IMR-90 (cell line): ENCODE measurements around the gene SRGAP3. TPM values are rescaled to one million over a fixed set of nuclear protein-coding genes. Genes with fewer than 3 reads are reported as not detected.
A peak's percentile ranks its signal among the peaks of the same experiment; 100 is the strongest.

Source experiments
- ATAC-seq: fragments of 200-7000 bp; cut with Tn5 transposase; 2 replicates; pipeline ENCODE4 v1.9.1; 2020; ENCODE audit warnings: low read depth, mild to moderate bottlenecking, moderate library complexity
- BruUV-seq: library from RNA; stranded (reverse); fragments of 400-500 nt; replicated peaks from 2 replicates; lab custom pipeline; 2021; lab: Mats Ljungman, UMichigan
- CTCF ChIA-PET: fragments of 300-600 bp; formaldehyde crosslinking; extraction: SDS; loops from one replicate; lab custom pipeline; 2021; ENCODE audit warnings: antibody characterized with exemption; lab: Yijun Ruan, JAX
- POLR2A ChIA-PET: fragments of 300-600 bp; sonication (Branson Sonifier 250); formaldehyde crosslinking; loops from one replicate; lab custom pipeline; 2022; ENCODE audit warnings: antibody characterized with exemption; ENCODE audit not compliant: unreplicated experiment; lab: Charles Lee
- DNase-seq: peaks from one replicate; pipeline ENCODE4 v3.0.0; 2013
- H2AFZ ChIP-seq: replicated peaks from 2 replicates; pipeline ENCODE3; 2013; ENCODE audit warnings: low read length, mild to moderate bottlenecking; ENCODE audit not compliant: poor library complexity
- H2AK5ac ChIP-seq: 2 replicates; pipeline ENCODE4 v1.6.1; 2013; ENCODE audit warnings: low read depth, low read length, inconsistent platforms
- H2AK9ac ChIP-seq: replicated peaks from 2 replicates; pipeline ENCODE3; 2013; ENCODE audit warnings: mild to moderate bottlenecking, low read depth, low read length, moderate library complexity; ENCODE audit not compliant: poor library complexity
- H2BK120ac ChIP-seq: 2 replicates; pipeline ENCODE4 v1.6.1; 2013; ENCODE audit warnings: low read depth, low read length, inconsistent platforms
- H2BK15ac ChIP-seq: 3 replicates; pipeline ENCODE4 v1.6.1; 2013; ENCODE audit warnings: low read depth, low read length, inconsistent platforms
- H2BK20ac ChIP-seq: 2 replicates; pipeline ENCODE4 v1.6.1; 2013; ENCODE audit warnings: low read depth, mild to moderate bottlenecking, inconsistent platforms, low read length, moderate library complexity
- H2BK5ac ChIP-seq: 2 replicates; pipeline ENCODE4 v1.6.1; 2013; ENCODE audit warnings: mild to moderate bottlenecking, low read depth, low read length, inconsistent platforms; ENCODE audit not compliant: poor library complexity, severe bottlenecking
- H3K14ac ChIP-seq: replicated peaks from 2 replicates; pipeline ENCODE4 v1.6.1; 2013; ENCODE audit warnings: low read depth, low read length, inconsistent platforms
- H3K18ac ChIP-seq: 2 replicates; pipeline ENCODE4 v1.6.1; 2013; ENCODE audit warnings: low read depth, low read length, control low read depth
- H3K23ac ChIP-seq: 2 replicates; pipeline ENCODE4 v1.6.1; 2013; ENCODE audit warnings: low read depth, low read length, inconsistent platforms
- H3K27ac ChIP-seq: 2 replicates; pipeline ENCODE4 v1.5.1; 2013; ENCODE audit warnings: mild to moderate bottlenecking, control low read depth, low read length; ENCODE audit not compliant: insufficient read depth
- H3K27me3 ChIP-seq: 2 replicates; pipeline ENCODE4 v1.6.1; 2013; ENCODE audit warnings: low read length; ENCODE audit not compliant: control insufficient read depth, insufficient read depth
- H3K36me3 ChIP-seq: 2 replicates; pipeline ENCODE4 v1.6.1; 2013; ENCODE audit warnings: low read length, mixed read lengths; ENCODE audit not compliant: control insufficient read depth, insufficient read depth
- H3K4ac ChIP-seq: 2 replicates; pipeline ENCODE4 v1.6.1; 2013; ENCODE audit warnings: low read depth, low read length, inconsistent platforms
- H3K4me1 ChIP-seq: 2 replicates; pipeline ENCODE4 v1.6.1; 2013; ENCODE audit warnings: low read length, mixed read lengths; ENCODE audit not compliant: control insufficient read depth, insufficient read depth
- H3K4me2 ChIP-seq: 2 replicates; pipeline ENCODE4 v1.6.1; 2013; ENCODE audit warnings: low read depth, mild to moderate bottlenecking, control low read depth, low read length, moderate library complexity
- H3K4me3 ChIP-seq: 2 replicates; pipeline ENCODE4 v1.5.1; 2013; ENCODE audit warnings: low read depth, mild to moderate bottlenecking, control low read depth, low read length, moderate library complexity; ENCODE audit not compliant: insufficient read depth
- H3K56ac ChIP-seq: 2 replicates; pipeline ENCODE4 v1.6.1; 2013; ENCODE audit warnings: low read length, inconsistent platforms; ENCODE audit not compliant: insufficient read depth; ENCODE audit errors: extremely low read depth
- H3K79me1 ChIP-seq, 2 experiments: 2 replicates each; pipeline ENCODE4 v1.6.1; 2013; ENCODE audit warnings: low read length in 2 of 2, inconsistent platforms in 1 of 2, low read depth in 1 of 2
- H3K9ac ChIP-seq: 2 replicates; pipeline ENCODE4 v1.6.1; 2013; ENCODE audit warnings: low read depth, low read length, control low read depth
- H3K9me1 ChIP-seq: 2 replicates; pipeline ENCODE4 v1.6.1; 2013; ENCODE audit warnings: low read length, inconsistent platforms; ENCODE audit not compliant: insufficient read depth
- H3K9me3 ChIP-seq: 2 replicates; pipeline ENCODE4 v1.6.1; 2013; ENCODE audit warnings: low read length; ENCODE audit not compliant: control insufficient read depth, insufficient read depth
- H4K20me1 ChIP-seq: 2 replicates; pipeline ENCODE4 v1.6.1; 2013; ENCODE audit warnings: low read length, inconsistent platforms; ENCODE audit not compliant: insufficient read depth
- H4K5ac ChIP-seq: 2 replicates; pipeline ENCODE4 v1.6.1; 2013; ENCODE audit warnings: mild to moderate bottlenecking, low read depth, low read length, control low read depth
- H4K8ac ChIP-seq, 2 experiments: 2 replicates each; pipeline ENCODE4 v1.6.1; 2013; ENCODE audit warnings: low read depth in 2 of 2, low read length in 2 of 2, control low read depth in 1 of 2, inconsistent platforms in 1 of 2
- H4K91ac ChIP-seq: 2 replicates; pipeline ENCODE4 v1.6.1; 2013; ENCODE audit warnings: low read depth, low read length, inconsistent platforms; ENCODE audit not compliant: insufficient read depth
- BHLHE40 ChIP-seq: fragments of 150-350 bp; IDR thresholded peaks from 2 replicates; pipeline ENCODE4 v1.6.1; 2016; ENCODE audit warnings: mild to moderate bottlenecking, low read depth, low read length
- CEBPB ChIP-seq: IDR thresholded peaks from 2 replicates; pipeline ENCODE4 v1.6.1; 2012; ENCODE audit warnings: low read depth, low read length, improper control_type of control experiment
- CHD1 ChIP-seq: IDR thresholded peaks from 2 replicates; pipeline ENCODE4 v1.6.1; 2012; ENCODE audit warnings: low read depth, low read length, improper control_type of control experiment
- ELK1 ChIP-seq: fragments of 150-350 bp; IDR thresholded peaks from 2 replicates; pipeline ENCODE4 v1.6.1; 2016; ENCODE audit warnings: low read depth, mild to moderate bottlenecking, low read length, moderate library complexity, borderline replicate concordance
- FOS ChIP-seq: fragments of 150-350 bp; IDR thresholded peaks from 2 replicates; pipeline ENCODE4 v1.6.1; 2016; ENCODE audit warnings: low read depth, low read length
- MAFK ChIP-seq: IDR thresholded peaks from 2 replicates; pipeline ENCODE4 v1.6.1; 2012; ENCODE audit warnings: low read depth, low read length, improper control_type of control experiment
- MXI1 ChIP-seq: IDR thresholded peaks from 2 replicates; pipeline ENCODE4 v1.6.1; 2012; ENCODE audit warnings: low read depth, mild to moderate bottlenecking, low read length, moderate library complexity, borderline replicate concordance
- NFE2L2 ChIP-seq: fragments of 150-350 bp; IDR thresholded peaks from 2 replicates; pipeline ENCODE4 v1.6.1; 2016; ENCODE audit warnings: low read depth, mild to moderate bottlenecking, low read length
- POLR2A ChIP-seq: IDR thresholded peaks from 2 replicates; pipeline ENCODE4 v1.6.1; 2012; ENCODE audit warnings: mild to moderate bottlenecking, low read depth, low read length
- RAD21 ChIP-seq: IDR thresholded peaks from 2 replicates; pipeline ENCODE4 v1.6.1; 2012; ENCODE audit warnings: low read length, improper control_type of control experiment
- RCOR1 ChIP-seq: IDR thresholded peaks from 2 replicates; pipeline ENCODE4 v1.6.1; 2012; ENCODE audit warnings: mild to moderate bottlenecking, low read length, improper control_type of control experiment; ENCODE audit not compliant: insufficient replicate concordance
- RFX5 ChIP-seq: IDR thresholded peaks from 2 replicates; pipeline ENCODE4 v1.8.0; 2012; ENCODE audit warnings: low read depth, mild to moderate bottlenecking, low read length, moderate library complexity
- SMC3 ChIP-seq: fragments of 150-350 bp; IDR thresholded peaks from 2 replicates; pipeline ENCODE4 v1.6.1; 2016; ENCODE audit warnings: low read depth, mild to moderate bottlenecking, antibody characterized with exemption, low read length, moderate library complexity
- USF2 ChIP-seq: fragments of 150-350 bp; IDR thresholded peaks from 2 replicates; pipeline ENCODE4 v1.6.1; 2017; ENCODE audit warnings: mild to moderate bottlenecking, antibody characterized with exemption, low read length, low read depth
- WGBS, 2 experiments: methylation state at CpG; one replicate each; pipeline versions ENCODE4 v1.1.5 to v1.1.7; 2013; ENCODE audit warnings: missing lambda C conversion rate in 2 of 2; ENCODE audit not compliant: insufficient read length in 1 of 2; ENCODE audit errors: extremely low coverage in 2 of 2; 5-methylcytosine and 5-hydroxymethylcytosine counted together
- dilution Hi-C: fragments of 300-500 bp; cut with HindIII; formaldehyde crosslinking; loops from one replicate; pipeline ENCODE4 v1.14.3; 2018; ENCODE audit warnings: low sequenced_read_pairs; ENCODE audit not compliant: unreplicated experiment
- in situ Hi-C: fragments of 300-500 bp; cut with MboI; formaldehyde crosslinking; loops from 3 replicates; pipeline ENCODE4 v1.14.3; 2019; ENCODE audit warnings: low sequenced_read_pairs, inconsistent platforms, mixed read lengths
- intact Hi-C: fragments of 100-400 bp; cut with micrococcal nuclease; formaldehyde crosslinking; loops from 2 replicates; pipeline ENCODE4 v1.10.0; 2022
- polyA plus RNA-seq, 3 experiments: library from polyadenylated mRNA; depleted of rRNA; stranded (reverse); fragments of >200 nt; gene quantifications; 2 replicates each; pipeline ENCODE4 v1.2.3, GENCODE V29; 2012; ENCODE audit warnings: low replicate concordance in 1 of 3
- total RNA-seq: library from RNA; depleted of rRNA; stranded (reverse); fragments of >200 nt; gene quantifications from 2 replicates; pipeline ENCODE4 v1.2.3, GENCODE V29; 2012
- TF ChIP-seq, protein P1 (sequence below): conservative IDR thresholded peaks from 2 replicates; pipeline ENCODE4 v1.5.1; 2012; ENCODE audit warnings: mild to moderate bottlenecking, low read depth, low read length, improper control_type of control experiment

The SRGAP3 gene
- total and polyA plus RNA-seq, 2 of the 4 experiments (the other 2 are of a cell fraction) = 0.68 to 1.4 TPM

DNA sequence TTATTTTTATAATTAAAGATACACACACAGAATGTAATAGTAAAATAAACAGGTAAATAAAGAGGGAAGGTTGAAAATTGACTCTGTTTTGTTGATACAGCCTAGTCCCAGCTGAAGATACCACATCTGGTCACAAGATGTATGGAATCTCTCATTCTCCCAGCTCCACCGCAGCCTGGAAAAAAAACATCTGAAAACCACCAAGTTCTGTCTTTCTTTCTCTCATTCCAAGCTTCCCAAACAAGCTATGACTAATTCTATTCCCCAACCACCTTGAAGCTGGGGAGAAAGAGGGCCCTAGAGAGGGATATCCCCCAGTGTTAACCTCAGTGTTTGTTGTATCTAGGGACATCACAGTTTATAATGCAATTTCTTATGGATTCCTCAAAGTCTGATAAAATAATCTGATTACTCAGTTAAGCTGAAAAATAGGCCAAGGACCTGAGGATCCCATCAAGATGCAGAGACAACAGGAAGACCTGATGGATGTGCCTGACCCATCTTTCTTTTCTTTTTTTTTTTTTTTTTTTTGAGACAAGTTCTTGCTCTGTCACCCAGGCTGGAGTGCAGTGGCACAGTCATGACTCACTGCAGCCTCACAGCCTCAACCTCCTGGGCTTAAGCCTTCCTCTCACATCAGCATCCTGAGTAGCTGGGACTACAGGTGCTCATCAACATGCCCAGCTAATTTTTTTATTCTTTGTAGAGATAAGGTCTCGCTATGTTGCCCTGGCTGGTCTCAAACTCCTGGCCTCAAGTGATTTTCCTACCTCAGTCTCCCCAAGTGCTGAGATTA is 38.1 kb downstream of the SRGAP3 start:
- DNase-seq = peak; percentile 31
- CTCF ChIA-PET = no interaction called here
- TF ChIP-seq FOS = no peak
- TF ChIP-seq POLR2A = no peak
- TF ChIP-seq RFX5 = no peak
- no peak for TF ChIP-seq CHD1
- TF ChIP-seq SMC3 = no peak
- TF ChIP-seq ELK1 = no peak
- TF ChIP-seq MAFK = no peak
- no peak for TF ChIP-seq CEBPB
- TF ChIP-seq USF2 = no peak
- no peak for TF ChIP-seq RCOR1
- no peak for TF ChIP-seq BHLHE40
- TF ChIP-seq, protein P1, sequence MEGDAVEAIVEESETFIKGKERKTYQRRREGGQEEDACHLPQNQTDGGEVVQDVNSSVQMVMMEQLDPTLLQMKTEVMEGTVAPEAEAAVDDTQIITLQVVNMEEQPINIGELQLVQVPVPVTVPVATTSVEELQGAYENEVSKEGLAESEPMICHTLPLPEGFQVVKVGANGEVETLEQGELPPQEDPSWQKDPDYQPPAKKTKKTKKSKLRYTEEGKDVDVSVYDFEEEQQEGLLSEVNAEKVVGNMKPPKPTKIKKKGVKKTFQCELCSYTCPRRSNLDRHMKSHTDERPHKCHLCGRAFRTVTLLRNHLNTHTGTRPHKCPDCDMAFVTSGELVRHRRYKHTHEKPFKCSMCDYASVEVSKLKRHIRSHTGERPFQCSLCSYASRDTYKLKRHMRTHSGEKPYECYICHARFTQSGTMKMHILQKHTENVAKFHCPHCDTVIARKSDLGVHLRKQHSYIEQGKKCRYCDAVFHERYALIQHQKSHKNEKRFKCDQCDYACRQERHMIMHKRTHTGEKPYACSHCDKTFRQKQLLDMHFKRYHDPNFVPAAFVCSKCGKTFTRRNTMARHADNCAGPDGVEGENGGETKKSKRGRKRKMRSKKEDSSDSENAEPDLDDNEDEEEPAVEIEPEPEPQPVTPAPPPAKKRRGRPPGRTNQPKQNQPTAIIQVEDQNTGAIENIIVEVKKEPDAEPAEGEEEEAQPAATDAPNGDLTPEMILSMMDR = no peak
- no peak for TF ChIP-seq NFE2L2
- no peak for TF ChIP-seq MXI1
- TF ChIP-seq RAD21 = no peak

More for the DNA sequence above, 38.1 kb downstream of the SRGAP3 start:
- Histone ChIP-seq H3K27ac (no peak overlapping the region), H4K8ac (no peak overlapping the region), H3K79me1 (no peaks in the 10 kb centered on the region), H4K20me1 (no peaks in the 10 kb centered on the region), H3K9me1 (no peaks in the 10 kb centered on the region), H3K56ac (no peak overlapping the region), H2BK120ac (no peak overlapping the region), H2BK15ac (no peak overlapping the region), H3K4me1 (no peaks in the 10 kb centered on the region), H2AK5ac (no peak overlapping the region), H3K14ac (no peak overlapping the region), H3K9ac (no peak overlapping the region), H3K4me2 (no peak overlapping the region), H3K36me3 (no peaks in the 10 kb centered on the region), H2AK9ac (no peak overlapping the region), H4K5ac (no peak overlapping the region), H2BK20ac (no peak overlapping the region), H2BK5ac (no peak overlapping the region), H3K27me3 (no peaks in the 10 kb centered on the region), H2AFZ (no peak overlapping the region), H4K91ac (no peak overlapping the region), H3K9me3 (no peaks in the 10 kb centered on the region), H3K4me3 (no peak overlapping the region), H3K23ac (no peak overlapping the region), H3K18ac (no peak overlapping the region), H3K4ac (no peak overlapping the region)
- no peak for ATAC-seq
- dilution Hi-C loops = no loop called here
- intact Hi-C loops = no loop called here
- BruUV-seq = no TSS peak
- no CpG with 5 or more reads among the region's 2 CpGs for WGBS, 2 experiments
- POLR2A ChIA-PET = interaction anchor here (0.6 kb wide), 2 partner anchors 40 to 248 kb away, joined by 3 to 6 read pairs; partner anchors contain the start of gene RAD18
- in situ Hi-C loops = no loop called here
